Measurements from ENCODE around the gene LRRC46.

The LRRC46 gene

GRCh38 chr17:47879776-47880454 lies 48.4 kb downstream of the LRRC46 start:
- DNase-seq: no peak

GRCh38 chr17:47882247-47882646 lies 50.8 kb downstream of the LRRC46 start:
- DNase-seq: no peak

- no peak for DNase-seq
These were observed 51.5 kb downstream of the LRRC46 start for GRCh38 chr17:47882695-47883588.

GRCh38 chr17:47883589-47884426 lies 52.3 kb downstream of the LRRC46 start:
- DNase-seq: no peak

DNA sequence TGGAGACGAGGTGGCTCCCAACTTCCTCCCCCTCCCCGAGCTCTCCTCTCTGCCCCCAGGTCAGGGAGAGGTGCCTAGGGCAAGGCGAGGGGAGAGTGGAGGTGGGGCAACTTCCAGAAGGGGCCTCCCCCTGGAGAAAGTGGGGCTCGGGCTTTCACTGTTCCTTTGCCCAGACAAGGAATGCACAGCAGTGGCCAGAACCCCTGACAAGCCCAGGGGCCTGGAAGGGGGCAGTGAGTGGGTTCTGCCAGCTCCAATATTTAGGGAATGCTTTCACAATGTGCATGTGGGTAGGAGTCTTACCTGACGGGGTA lies 52.9 kb downstream of the LRRC46 start:
- no peak for DNase-seq

DNA sequence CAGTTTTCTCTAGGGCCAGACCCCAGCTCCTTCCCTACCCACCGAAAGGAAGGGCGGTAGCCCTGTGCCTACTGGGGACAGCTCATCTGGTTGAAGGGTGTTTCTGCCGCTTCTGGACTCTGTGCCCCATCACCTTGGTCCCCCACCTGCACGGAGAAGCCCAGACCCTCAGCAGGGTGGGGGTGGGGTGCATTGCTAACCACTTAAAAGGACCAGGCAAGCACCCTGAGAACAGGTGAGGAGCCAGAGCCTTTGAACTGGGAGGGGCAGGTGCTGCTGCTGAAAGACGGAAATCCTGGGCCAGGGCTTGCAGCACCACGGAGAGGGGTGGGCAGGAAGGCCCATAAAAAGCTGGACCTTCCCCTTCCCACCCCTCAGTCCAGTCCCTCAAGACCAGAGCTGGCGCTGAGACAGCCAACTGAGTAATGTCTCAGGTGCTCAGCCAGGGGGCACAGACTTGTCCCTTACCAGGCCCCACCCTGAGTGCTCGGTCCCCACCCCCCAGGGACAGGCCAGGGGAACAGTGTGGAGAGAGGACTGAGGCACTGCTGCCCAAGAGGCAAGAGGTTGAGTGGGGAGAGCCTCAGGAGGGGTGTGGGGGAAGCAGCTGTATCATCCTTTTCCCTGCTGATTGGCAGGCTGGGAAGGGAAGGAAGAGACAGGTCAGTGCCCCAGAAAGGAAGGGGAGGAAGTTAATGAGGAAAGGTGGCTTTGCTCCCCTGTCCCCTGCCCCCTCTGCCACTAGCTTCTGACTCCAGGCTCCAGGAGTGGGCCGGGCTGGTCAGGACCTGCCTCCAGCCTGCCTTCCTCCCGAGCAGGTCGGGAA lies 53.6 kb downstream of the LRRC46 start:
- no peak for DNase-seq
